ENCODE measurements around the gene MDGA2.
"Not testable (repeated sequence)": the region's sequence is repeated elsewhere in the genome, so short reads cannot be mapped to it uniquely, and the experiment has no call there.

MDGA2 gene

GRCh38 chr14:47675466-47676314 is at the start of gene MDGA2:
TSS of gene MDGA2 (minus strand) at chr14:47675605.
- peak in 1 of 2 donors; percentile 40 for DNase-seq

GRCh38 chr14:47722929-47723693 is 47.7 kb upstream of the MDGA2 start:
- no peak for DNase-seq

- DNase-seq = no peak
Observed at GRCh38 chr14:47720281-47720680, 44.9 kb upstream of the MDGA2 start.

GRCh38 chr14:47715330-47715729 is 39.9 kb upstream of the MDGA2 start:
- DNase-seq = no peak

- no peak for DNase-seq
Observed at GRCh38 chr14:47710581-47710980, 35.2 kb upstream of the MDGA2 start.

GRCh38 chr14:47705683-47706082 is 30.3 kb upstream of the MDGA2 start:
- DNase-seq = no peak

GRCh38 chr14:47691829-47692228 is 16.4 kb upstream of the MDGA2 start:
- no peak for DNase-seq

GRCh38 chr14:47678993-47679392 is 3.6 kb upstream of the MDGA2 start:
- DNase-seq = no peak

GRCh38 chr14:47678157-47678556 is 2.8 kb upstream of the MDGA2 start:
- DNase-seq = no peak

- no peak for DNase-seq
Observed at GRCh38 chr14:47676315-47676617, 861 bp upstream of the MDGA2 start.

GRCh38 chr14:47674543-47675465 is 601 bp downstream of the MDGA2 start:
- no peak for DNase-seq

- no peak for DNase-seq
Observed at GRCh38 chr14:47674148-47674542, 1.3 kb downstream of the MDGA2 start.

- DNase-seq = no peak
Observed at GRCh38 chr14:47665337-47666134, 9.9 kb downstream of the MDGA2 start.

GRCh38 chr14:47662466-47662865 is 12.9 kb downstream of the MDGA2 start:
- DNase-seq = no peak

- DNase-seq = no peak
Observed at GRCh38 chr14:47660158-47660557, 15.2 kb downstream of the MDGA2 start.

- no peak for DNase-seq
Observed at GRCh38 chr14:47658041-47658440, 17.4 kb downstream of the MDGA2 start.

GRCh38 chr14:47657143-47657542 is 18.3 kb downstream of the MDGA2 start:
- no peak for DNase-seq

- DNase-seq = no peak
Observed at GRCh38 chr14:47651337-47651736, 24.1 kb downstream of the MDGA2 start.

- no peak for DNase-seq
Observed at GRCh38 chr14:47637753-47638152, 37.7 kb downstream of the MDGA2 start.

- DNase-seq = no peak
Observed at GRCh38 chr14:47626151-47627035, 49.0 kb downstream of the MDGA2 start.

GRCh38 chr14:47624126-47624525 is 51.3 kb downstream of the MDGA2 start:
- not testable (repeated sequence) for DNase-seq
